CD14-positive monocyte (primary cell): ENCODE data around the gene DAP3. TPM values are rescaled to one million over a fixed set of nuclear protein-coding genes. Genes with fewer than 3 reads are reported as not detected.

ENCODE experiments used
- DNase-seq, 3 donors: peaks; one replicate each; pipeline ENCODE4 v3.0.0-alpha.2; 2011 to 2022
- H2AFZ ChIP-seq: 2 replicates; pipeline ENCODE4 v1.6.0; 2012; ENCODE audit warnings: mild to moderate bottlenecking, low read depth, low read length, inconsistent platforms; ENCODE audit not compliant: insufficient read depth, poor library complexity, severe bottlenecking
- H3K27ac ChIP-seq, 2 donors: 1 replicate in 1 of 2; 2 replicates in 1 of 2; pipeline ENCODE4 v1.5.1; 2012 to 2013; ENCODE audit warnings: low read length in 2 of 2, control low read depth in 1 of 2, inconsistent platforms in 1 of 2, low read depth in 1 of 2, mild to moderate bottlenecking in 1 of 2
- H3K27me3 ChIP-seq, 2 donors: one replicate each; pipeline versions ENCODE4 v1.6.0 to v1.6.1; 2011 to 2013; ENCODE audit warnings: low read length in 2 of 2; ENCODE audit not compliant: control insufficient read depth in 2 of 2, insufficient read depth in 2 of 2
- H3K36me3 ChIP-seq, 2 donors: replicated peaks in 1 of 2; 1 replicate in 1 of 2; 2 replicates in 1 of 2; pipeline versions ENCODE4 v1.5.1 to v1.6.1; 2012 to 2013; ENCODE audit warnings: low read length in 2 of 2, control low read depth in 1 of 2, inconsistent platforms in 1 of 2, mild to moderate bottlenecking in 1 of 2; ENCODE audit not compliant: insufficient read depth in 2 of 2, control insufficient read depth in 1 of 2
- H3K4me1 ChIP-seq, 2 donors: 1 replicate in 1 of 2; 2 replicates in 1 of 2; pipeline versions ENCODE4 v1.5.1 to v1.6.1; 2012 to 2013; ENCODE audit warnings: low read length in 2 of 2, control low read depth in 1 of 2, inconsistent platforms in 1 of 2, mild to moderate bottlenecking in 1 of 2, moderate library complexity in 1 of 2; ENCODE audit not compliant: insufficient read depth in 2 of 2, control insufficient read depth in 1 of 2
- H3K4me2 ChIP-seq: replicated peaks from 2 replicates; pipeline ENCODE3; 2012; ENCODE audit warnings: low read length, moderate library complexity, mild to moderate bottlenecking; ENCODE audit not compliant: poor library complexity, severe bottlenecking; ENCODE audit errors: extremely low read depth
- H3K4me3 ChIP-seq, 3 experiments: fragments of 200-600 bp in 1 of 3; sonication (generic) in 1 of 3; replicated peaks in 1 of 3; 1 replicate in 2 of 3; 2 replicates in 1 of 3; pipeline ENCODE4 v1.5.1; 2011 to 2013; ENCODE audit warnings: low read length in 3 of 3, mild to moderate bottlenecking in 3 of 3, control low read depth in 2 of 3, low read depth in 2 of 3, inconsistent platforms in 1 of 3, moderate library complexity in 1 of 3
- H3K79me2 ChIP-seq: 2 replicates; pipeline ENCODE4 v1.6.0; 2012; ENCODE audit warnings: mild to moderate bottlenecking, control low read depth, inconsistent platforms, low read length, moderate library complexity; ENCODE audit not compliant: insufficient read depth
- H3K9ac ChIP-seq: 2 replicates; pipeline ENCODE4 v1.6.0; 2017; ENCODE audit warnings: low read length, mild to moderate bottlenecking; ENCODE audit not compliant: insufficient read depth, poor library complexity, severe bottlenecking
- H3K9me3 ChIP-seq, 2 donors: replicated peaks in 1 of 2; 1 replicate in 1 of 2; 2 replicates in 1 of 2; pipeline versions ENCODE4 v1.5.1 to v1.6.1; 2012 to 2013; ENCODE audit warnings: low read length in 2 of 2, control low read depth in 1 of 2; ENCODE audit not compliant: control insufficient read depth in 1 of 2, insufficient read depth in 1 of 2
- H4K20me1 ChIP-seq: 2 replicates; pipeline ENCODE4 v1.6.0; 2012; ENCODE audit warnings: mild to moderate bottlenecking, low read length, control low read depth, moderate library complexity; ENCODE audit not compliant: insufficient read depth
- H3K27ac Mint-ChIP-seq, 7 donors: one replicate each; pipeline ENCODE4 v1.8.0; 2020; ENCODE audit warnings: mild to moderate bottlenecking in 7 of 7, mixed read lengths in 7 of 7, moderate library complexity in 6 of 7, inconsistent platforms in 2 of 7
- H3K27me3 Mint-ChIP-seq, 3 donors: one replicate each; pipeline ENCODE4 v1.8.0; 2021 to 2022; ENCODE audit warnings: low read depth in 3 of 3, mild to moderate bottlenecking in 3 of 3, mixed read lengths in 3 of 3, moderate library complexity in 3 of 3, inconsistent platforms in 1 of 3
- H3K36me3 Mint-ChIP-seq, 2 donors: one replicate each; pipeline ENCODE4 v1.8.0; 2020; ENCODE audit warnings: mixed read lengths in 2 of 2, inconsistent platforms in 1 of 2, mild to moderate bottlenecking in 1 of 2
- H3K4me1 Mint-ChIP-seq: one replicate; pipeline ENCODE4 v1.8.0; 2020; ENCODE audit warnings: mild to moderate bottlenecking, mixed read lengths
- H3K4me3 Mint-ChIP-seq, 2 donors: one replicate each; pipeline ENCODE4 v1.8.0; 2020; ENCODE audit warnings: mild to moderate bottlenecking in 2 of 2, mixed read lengths in 2 of 2, moderate library complexity in 1 of 2
- H3K9me3 Mint-ChIP-seq, 7 donors: one replicate each; pipeline ENCODE4 v1.8.0; 2020 to 2022; ENCODE audit warnings: mixed read lengths in 7 of 7, mild to moderate bottlenecking in 6 of 7, moderate library complexity in 6 of 7, inconsistent platforms in 2 of 7
- WGBS: methylation state at CpG from one replicate; pipeline ENCODE4 v1.1.5; 2013; ENCODE audit warnings: missing lambda C conversion rate; ENCODE audit not compliant: insufficient coverage; 5-methylcytosine and 5-hydroxymethylcytosine counted together
- intact Hi-C, 2 donors: fragments of 100-400 bp; cut with micrococcal nuclease; formaldehyde crosslinking; loops; one replicate each; pipeline versions ENCODE4 v1.15.0 to v1.15.1; 2023
- polyA plus RNA-seq, 3 donors: library from polyadenylated mRNA; depleted of rRNA in 1 of 3; unstranded in 2 of 3; stranded (reverse) in 1 of 3; fragments of 300-500 nt in 2 of 3; fragments of >200 nt in 1 of 3; fragmentation: Illumina TruSeq in 2 of 3; gene quantifications; 1 replicate in 2 of 3; 2 replicates in 1 of 3; pipeline ENCODE4 v1.2.3, GENCODE V29; 2012 to 2021
- TF ChIP-seq, protein P1 (sequence below): fragments of 200-600 bp; IDR thresholded peaks from one replicate; pipeline ENCODE4 v1.8.0; 2022; ENCODE audit warnings: antibody characterized with exemption, mild to moderate bottlenecking

Gene DAP3
- polyA plus RNA-seq, 3 donors, result 69.0 to 79.3 (median 72.7) TPM

DNA sequence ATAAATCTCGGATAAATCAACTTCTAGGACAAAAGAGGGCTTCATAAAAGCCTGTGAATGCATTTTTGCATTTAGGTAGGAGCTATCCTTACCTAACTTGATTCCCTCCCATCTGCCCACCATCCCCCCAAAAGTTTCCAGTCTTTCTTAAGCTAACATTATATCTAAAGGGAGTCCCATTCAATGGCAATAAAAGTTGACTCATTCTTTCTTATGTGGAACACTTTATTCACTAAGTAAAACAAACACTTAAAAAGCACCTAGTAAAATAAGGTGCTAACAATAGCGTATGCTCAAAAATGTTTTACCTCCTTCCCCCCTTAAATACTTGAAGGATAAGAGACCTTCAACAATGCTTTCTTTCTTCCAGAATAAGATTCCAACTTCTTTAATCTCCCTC is 84.3 kb downstream of the DAP3 start:
- Histone ChIP-seq H3K36me3 (peaks cover 88 to 97% of the 10 kb centered on the region in 2 donors), H3K79me2 (no peaks in the 10 kb centered on the region), H3K27ac (no peak overlapping the region), H3K4me2 (no peak overlapping the region), H3K4me1 (peaks cover 4 to 9% of the 10 kb centered on the region in 2 donors), H3K4me3 (no peak overlapping the region), H3K9ac (no peak overlapping the region), H3K9me3 (no peaks in the 10 kb centered on the region), H3K27me3 (no peaks in the 10 kb centered on the region), H2AFZ (no peak overlapping the region), H4K20me1 (no peaks in the 10 kb centered on the region)
- Mint-ChIP-seq H3K9me3 (no peaks in the 10 kb centered on the region), H3K4me3 (no peak overlapping the region), H3K27ac (no peak overlapping the region), H3K4me1 (peaks cover 11% of the 10 kb centered on the region), H3K27me3 (peaks cover 0 to 1% (median 0%) of the 10 kb centered on the region in 3 donors), H3K36me3 (peaks cover 83 to 96% of the 10 kb centered on the region in 2 donors)
- intact Hi-C loops, result no loop called here
- WGBS, result 100% methylated on average over 1 of the region's 2 CpGs
- TF ChIP-seq, protein P1, sequence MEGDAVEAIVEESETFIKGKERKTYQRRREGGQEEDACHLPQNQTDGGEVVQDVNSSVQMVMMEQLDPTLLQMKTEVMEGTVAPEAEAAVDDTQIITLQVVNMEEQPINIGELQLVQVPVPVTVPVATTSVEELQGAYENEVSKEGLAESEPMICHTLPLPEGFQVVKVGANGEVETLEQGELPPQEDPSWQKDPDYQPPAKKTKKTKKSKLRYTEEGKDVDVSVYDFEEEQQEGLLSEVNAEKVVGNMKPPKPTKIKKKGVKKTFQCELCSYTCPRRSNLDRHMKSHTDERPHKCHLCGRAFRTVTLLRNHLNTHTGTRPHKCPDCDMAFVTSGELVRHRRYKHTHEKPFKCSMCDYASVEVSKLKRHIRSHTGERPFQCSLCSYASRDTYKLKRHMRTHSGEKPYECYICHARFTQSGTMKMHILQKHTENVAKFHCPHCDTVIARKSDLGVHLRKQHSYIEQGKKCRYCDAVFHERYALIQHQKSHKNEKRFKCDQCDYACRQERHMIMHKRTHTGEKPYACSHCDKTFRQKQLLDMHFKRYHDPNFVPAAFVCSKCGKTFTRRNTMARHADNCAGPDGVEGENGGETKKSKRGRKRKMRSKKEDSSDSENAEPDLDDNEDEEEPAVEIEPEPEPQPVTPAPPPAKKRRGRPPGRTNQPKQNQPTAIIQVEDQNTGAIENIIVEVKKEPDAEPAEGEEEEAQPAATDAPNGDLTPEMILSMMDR, result no peak
- DNase-seq, result no peak

DNA sequence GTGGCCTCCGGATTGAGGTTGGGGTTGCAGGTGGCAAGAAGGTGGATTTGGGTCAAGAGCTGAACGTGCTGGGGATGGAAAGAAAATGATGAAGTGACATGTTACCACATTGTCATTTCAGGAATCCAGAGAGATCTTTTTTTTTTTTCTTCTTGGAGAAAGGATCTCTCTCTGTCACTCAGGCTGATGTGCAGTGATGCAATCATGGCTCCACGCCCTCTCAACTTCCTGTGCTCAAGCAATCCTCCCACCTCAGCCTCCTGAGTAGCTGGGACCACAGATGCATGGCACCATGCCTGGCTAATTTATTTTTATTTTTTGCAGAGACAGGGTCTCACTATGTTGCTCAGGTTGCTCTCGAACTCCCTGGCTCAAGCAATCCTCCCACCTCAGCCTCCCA is 87.5 kb downstream of the DAP3 start:
- Histone ChIP-seq H3K36me3 (peaks cover 71 to 77% of the 10 kb centered on the region in 2 donors), H4K20me1 (no peaks in the 10 kb centered on the region), H3K4me2 (no peak overlapping the region), H3K4me1 (peaks cover 4 to 9% of the 10 kb centered on the region in 2 donors), H3K27me3 (no peaks in the 10 kb centered on the region), H3K9me3 (no peaks in the 10 kb centered on the region), H3K27ac (no peak overlapping the region), H3K9ac (no peak overlapping the region), H3K4me3 (no peak overlapping the region), H3K79me2 (no peaks in the 10 kb centered on the region), H2AFZ (no peak overlapping the region)
- Mint-ChIP-seq H3K27me3 (peaks cover 0 to 1% (median 0%) of the 10 kb centered on the region in 3 donors), H3K4me3 (no peak overlapping the region), H3K36me3 (peaks cover 71 to 84% of the 10 kb centered on the region in 2 donors), H3K27ac (peak overlapping the region in 4 of 7 donors; percentile 20 to 57 (median 41)), H3K9me3 (peaks cover 0 to 1% (median 0%) of the 10 kb centered on the region in 7 donors), H3K4me1 (peaks cover 11% of the 10 kb centered on the region)
- 0% methylated on average over 1 of the region's 4 CpGs for WGBS
- TF ChIP-seq, protein P1, result no peak
- intact Hi-C loops, result no loop called here
- no peak for DNase-seq
